Vagina (tissue), 2 donors: Measurements from ENCODE around the gene SH3YL1. TPM values are rescaled to one million over a fixed set of nuclear protein-coding genes. Genes with fewer than 3 reads are reported as not detected.

Experiments used
- DNase-seq, 2 donors: peaks; one replicate each; pipeline ENCODE4 v3.0.0-alpha.2; 2017; ENCODE audit errors: extremely low spot score in 2 of 2
- H3K27ac ChIP-seq: fragments of 200-600 bp; sonication (generic); one replicate; pipeline ENCODE4 v1.5.1; 2019
- H3K27me3 ChIP-seq: fragments of 200-600 bp; sonication (generic); one replicate; pipeline ENCODE4 v1.5.1; 2019
- H3K36me3 ChIP-seq, 2 donors: fragments of 200-600 bp; sonication (generic); one replicate each; pipeline ENCODE4 v1.5.1; 2017 to 2019
- H3K4me1 ChIP-seq: fragments of 200-600 bp; sonication (generic); one replicate; pipeline ENCODE4 v1.5.1; 2019
- H3K4me3 ChIP-seq, 2 donors: fragments of 200-600 bp; sonication (generic); 1 replicate in 1 of 2; 2 replicates in 1 of 2; pipeline ENCODE4 v1.5.1; 2016 to 2019
- H3K9me3 ChIP-seq: fragments of 200-600 bp; sonication (generic); one replicate; pipeline ENCODE4 v1.5.1; 2019
- CTCF ChIP-seq, 3 experiments: fragments of 450-650 bp in 2 of 3; fragments of 200-600 bp in 1 of 3; sonication (generic) in 1 of 3; IDR thresholded peaks; one replicate each; pipeline ENCODE4 v1.5.1; 2017 to 2019; ENCODE audit warnings: antibody characterized with exemption in 3 of 3, mild to moderate bottlenecking in 2 of 3, moderate library complexity in 2 of 3
- POLR2A ChIP-seq, 2 donors: fragments of 450-650 bp; IDR thresholded peaks; one replicate each; pipeline ENCODE4 v1.6.1; 2017; ENCODE audit warnings: antibody characterized with exemption in 2 of 2, mild to moderate bottlenecking in 2 of 2, moderate library complexity in 2 of 2
- POLR2AphosphoS5 ChIP-seq, 2 donors: sonication (generic); formaldehyde crosslinking; IDR thresholded peaks; one replicate each; pipeline ENCODE4 v1.9.0; 2017; ENCODE audit warnings: antibody characterized with exemption in 2 of 2, mild to moderate bottlenecking in 2 of 2, low read depth in 1 of 2; ENCODE audit not compliant: insufficient read depth in 1 of 2
- intact Hi-C: fragments of 100-400 bp; cut with DNase I; formaldehyde crosslinking; loops from one replicate; pipeline ENCODE4 v1.15.1; 2023
- total RNA-seq: library from RNA; depleted of rRNA; stranded (reverse); fragments of >200 nt; gene quantifications from one replicate; pipeline ENCODE4 v1.2.3, GENCODE V29; 2016

SH3YL1 gene
- total RNA-seq, 1 donor from 2014 or later, result 32.9 TPM

DNA sequence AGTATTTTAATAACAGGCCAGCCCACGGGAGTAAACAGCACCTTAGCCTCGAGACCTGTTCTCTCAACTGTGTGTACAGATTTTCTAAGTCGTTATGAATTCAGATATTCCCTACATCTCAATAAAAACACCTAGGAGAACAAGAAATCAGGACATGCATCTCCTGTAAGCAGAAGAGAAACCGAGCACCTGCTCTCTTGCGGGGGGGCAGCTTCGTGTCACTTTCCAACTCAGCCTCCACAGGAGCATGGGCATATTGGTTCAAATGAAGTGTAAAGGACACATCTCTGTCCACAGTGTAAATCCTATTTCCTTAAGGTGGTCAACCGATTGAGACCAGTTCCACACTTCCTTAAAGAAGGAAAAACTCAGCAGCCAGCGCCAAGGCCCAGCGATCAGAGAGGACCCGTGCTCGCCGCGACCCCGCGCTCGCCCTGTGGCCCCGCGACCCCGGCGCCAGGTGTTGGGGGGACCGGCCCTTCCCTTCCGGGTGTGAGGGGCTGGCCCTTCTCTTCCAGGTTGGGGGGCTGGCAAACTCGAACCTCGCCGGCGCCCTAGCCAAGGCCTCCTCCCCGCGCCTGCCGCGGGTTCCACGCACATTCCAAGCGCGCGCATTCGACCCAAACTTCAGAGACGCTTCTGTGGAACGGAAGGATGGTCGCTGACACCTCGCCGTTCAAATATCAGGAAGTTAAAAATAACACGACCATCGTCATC is 652 bp downstream of the SH3YL1 start:
- Histone ChIP-seq H3K4me1 (peaks cover 43% of the 10 kb centered on the region), H3K9me3 (no peaks in the 10 kb centered on the region), H3K36me3 (peaks cover 0 to 4% of the 10 kb centered on the region in 2 donors), H3K27me3 (no peaks in the 10 kb centered on the region), H3K4me3 (peak overlapping the region; percentile 88 to 89), H3K27ac (peak overlapping the region; percentile 85)
- TF ChIP-seq POLR2A (IDR thresholded peaks at IDR 0.05), result no peak
- TF ChIP-seq POLR2AphosphoS5 (IDR thresholded peaks at IDR 0.05; ENCODE audit: insufficient read depth in 1 of 2, low read depth in 1 of 2), result no peak
- no peak for TF ChIP-seq CTCF (IDR thresholded peaks at IDR 0.05)
- DNase-seq, result no peak
- intact Hi-C loops, result no loop called here

DNA sequence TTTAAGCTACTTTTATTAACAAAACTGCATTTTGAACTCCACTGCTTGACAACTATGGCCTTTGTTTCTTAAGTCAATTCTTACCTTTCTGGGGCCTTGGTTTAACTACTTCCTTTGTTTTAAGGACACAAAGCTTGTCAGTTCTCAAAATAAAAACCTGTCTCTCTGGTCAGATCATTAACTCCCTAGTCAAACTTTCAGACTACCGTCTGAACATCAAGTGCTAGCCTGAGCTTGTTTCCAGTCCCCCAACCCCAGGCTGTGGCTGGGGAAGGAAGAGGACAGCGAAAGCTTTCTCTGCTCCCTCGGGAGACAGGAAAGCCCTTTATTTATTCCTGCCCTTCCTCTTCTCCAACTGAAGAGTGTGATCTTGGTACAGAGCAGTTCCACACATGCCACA is 1.7 kb downstream of the SH3YL1 start:
- Histone ChIP-seq H3K27ac (no peak overlapping the region), H3K27me3 (no peaks in the 10 kb centered on the region), H3K36me3 (peaks cover 0 to 4% of the 10 kb centered on the region in 2 donors), H3K4me1 (peaks cover 35% of the 10 kb centered on the region), H3K4me3 (no peak overlapping the region), H3K9me3 (no peaks in the 10 kb centered on the region)
- TF ChIP-seq POLR2AphosphoS5 (IDR thresholded peaks at IDR 0.05; ENCODE audit: insufficient read depth in 1 of 2, low read depth in 1 of 2), result no peak
- no peak for TF ChIP-seq POLR2A (IDR thresholded peaks at IDR 0.05)
- TF ChIP-seq CTCF (IDR thresholded peaks at IDR 0.05), result no peak
- no peak for DNase-seq
- intact Hi-C loops, result no loop called here

- Histone ChIP-seq H3K4me1 (peaks cover 20% of the 10 kb centered on the region), H3K9me3 (no peaks in the 10 kb centered on the region), H3K27ac (no peak overlapping the region), H3K36me3 (peaks cover 0 to 4% of the 10 kb centered on the region in 2 donors), H3K4me3 (no peak overlapping the region), H3K27me3 (no peaks in the 10 kb centered on the region)
- no peak for DNase-seq
- intact Hi-C loops, result no loop called here
- TF ChIP-seq POLR2AphosphoS5 (IDR thresholded peaks at IDR 0.05; ENCODE audit: insufficient read depth in 1 of 2, low read depth in 1 of 2), result no peak
- no peak for TF ChIP-seq CTCF (IDR thresholded peaks at IDR 0.05)
- no peak for TF ChIP-seq POLR2A (IDR thresholded peaks at IDR 0.05)
Observed at GRCh38 chr2:260507-261161, 3.2 kb downstream of the SH3YL1 start.

DNA sequence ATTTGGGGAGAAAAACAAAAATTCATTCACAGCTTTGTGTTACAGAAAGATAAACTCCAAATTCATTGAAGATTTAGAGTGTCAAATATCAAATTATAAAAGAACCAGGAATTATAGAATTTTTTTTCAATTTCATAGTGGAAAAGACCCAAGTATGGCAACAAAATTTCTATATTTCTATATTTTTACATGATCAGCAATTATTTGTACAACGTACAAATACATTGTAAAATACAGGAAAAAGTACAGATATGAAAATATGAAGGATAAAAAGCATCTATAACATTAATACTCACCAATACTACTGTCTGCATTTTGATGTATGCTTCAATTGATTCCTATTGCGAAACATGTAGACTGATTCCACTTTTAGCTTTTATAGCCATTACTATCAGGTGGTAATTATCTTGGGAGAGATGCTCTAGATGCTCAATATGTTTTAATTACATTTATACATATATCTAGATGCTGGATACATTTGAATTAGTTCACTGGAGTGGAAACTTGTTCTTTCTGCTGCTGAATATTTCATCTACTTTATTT is 4.0 kb downstream of the SH3YL1 start:
- intact Hi-C loops, result no loop called here

More for the DNA sequence above, 4.0 kb downstream of the SH3YL1 start:
- no peak for DNase-seq
- H3K27ac ChIP-seq, result no peak overlapping the region
- no peaks in the 10 kb centered on the region for H3K9me3 ChIP-seq
- no peaks in the 10 kb centered on the region for H3K27me3 ChIP-seq
- H3K36me3 ChIP-seq, result peaks cover 0 to 4% of the 10 kb centered on the region in 2 donors
- H3K4me1 ChIP-seq, result peaks cover 15% of the 10 kb centered on the region
- TF ChIP-seq CTCF (IDR thresholded peaks at IDR 0.05), result no peak
- TF ChIP-seq POLR2A (IDR thresholded peaks at IDR 0.05), result no peak
- no peak for TF ChIP-seq POLR2AphosphoS5 (IDR thresholded peaks at IDR 0.05; ENCODE audit: insufficient read depth in 1 of 2, low read depth in 1 of 2)
- H3K4me3 ChIP-seq, result no peak overlapping the region
